H1 (cell line): ENCODE data around the gene NUP210L. TPM values are rescaled to one million over a fixed set of nuclear protein-coding genes. Genes with fewer than 3 reads are reported as not detected.
A peak's percentile ranks its signal among the peaks of the same experiment; 100 is the strongest.

Source experiments
- CTCF ChIA-PET: fragments of 300-600 bp; sonication (Branson Sonifier 250); formaldehyde crosslinking; loops from one replicate; lab custom pipeline; 2021; ENCODE audit not compliant: partially characterized antibody; lab: Charles Lee
- POLR2A ChIA-PET: fragments of 300-600 bp; sonication (Branson Sonifier 250); formaldehyde crosslinking; loops from one replicate; lab custom pipeline; 2021; ENCODE audit warnings: inconsistent platforms; ENCODE audit not compliant: partially characterized antibody; lab: Charles Lee
- DNase-seq, 2 experiments: peaks; one replicate each; pipeline versions ENCODE4 v3.0.0 to v3.0.0-alpha.2; 2010 to 2022; ENCODE audit warnings: low spot score in 2 of 2, low read depth in 1 of 2, mixed read lengths in 1 of 2
- FAIRE-seq: peaks from 2 replicates; lab custom pipeline; 2011; peaks lifted over from hg19 to GRCh38; lab: Jason Lieb, UNC
- H2AFZ ChIP-seq: 2 replicates; pipeline ENCODE4 v1.8.1; 2012; ENCODE audit warnings: low read length, inconsistent platforms
- H2AK5ac ChIP-seq: 2 replicates; pipeline ENCODE4 v1.6.1; 2013; ENCODE audit warnings: low read depth, low read length
- H2BK120ac ChIP-seq: replicated peaks from 2 replicates; pipeline ENCODE3; 2013; ENCODE audit warnings: low read depth, low read length, inconsistent platforms
- H2BK12ac ChIP-seq: 2 replicates; pipeline ENCODE4 v1.6.1; 2013; ENCODE audit warnings: low read depth, low read length
- H2BK15ac ChIP-seq: 2 replicates; pipeline ENCODE4 v1.6.1; 2013; ENCODE audit warnings: low read length
- H2BK20ac ChIP-seq: 2 replicates; pipeline ENCODE4 v1.6.1; 2013; ENCODE audit warnings: low read length
- H2BK5ac ChIP-seq: 2 replicates; pipeline ENCODE4 v1.6.1; 2013; ENCODE audit warnings: low read depth, low read length
- H3K14ac ChIP-seq: 2 replicates; pipeline ENCODE4 v1.6.1; 2013; ENCODE audit warnings: inconsistent platforms; ENCODE audit not compliant: insufficient read length
- H3K18ac ChIP-seq: 2 replicates; pipeline ENCODE4 v1.6.1; 2013; ENCODE audit warnings: low read length; ENCODE audit errors: extremely low read depth
- H3K23ac ChIP-seq: 2 replicates; pipeline ENCODE4 v1.6.1; 2013; ENCODE audit warnings: inconsistent platforms; ENCODE audit not compliant: insufficient read length
- H3K23me2 ChIP-seq: 2 replicates; pipeline ENCODE4 v1.6.1; 2013; ENCODE audit warnings: low read depth, low read length
- H3K27ac ChIP-seq: 2 replicates; pipeline ENCODE4 v1.6.1; 2011; ENCODE audit warnings: low read depth, low read length, inconsistent platforms
- H3K27me3 ChIP-seq, 4 experiments: replicated peaks in 1 of 4; 1 replicate in 1 of 4; 2 replicates in 3 of 4; pipeline versions ENCODE4 v1.6.1 to v1.8.1; 2011 to 2013; ENCODE audit warnings: low read length in 3 of 4, mild to moderate bottlenecking in 3 of 4, inconsistent platforms in 2 of 4, mixed read lengths in 2 of 4, moderate library complexity in 1 of 4; ENCODE audit not compliant: control insufficient read depth in 3 of 4, insufficient read depth in 3 of 4; ENCODE audit errors: extremely low read depth in 1 of 4
- H3K36me3 ChIP-seq, 4 experiments: 2 replicates each; pipeline versions ENCODE4 v1.6.1 to v1.8.1; 2011 to 2013; ENCODE audit warnings: mild to moderate bottlenecking in 4 of 4, low read length in 3 of 4, moderate library complexity in 2 of 4, control low read depth in 1 of 4, inconsistent platforms in 1 of 4; ENCODE audit not compliant: insufficient read depth in 4 of 4, control insufficient read depth in 2 of 4
- H3K4ac ChIP-seq: replicated peaks from 2 replicates; pipeline ENCODE3; 2013; ENCODE audit warnings: low read length, low read depth, mixed read lengths, inconsistent platforms; ENCODE audit not compliant: insufficient read length
- H3K4me1 ChIP-seq, 4 experiments: replicated peaks in 1 of 4; 1 replicate in 1 of 4; 2 replicates in 3 of 4; pipeline versions ENCODE4 v1.6.1 to v1.8.1; 2011 to 2013; ENCODE audit warnings: low read length in 3 of 4, inconsistent platforms in 2 of 4, mixed read lengths in 1 of 4; ENCODE audit not compliant: insufficient read depth in 4 of 4, control insufficient read depth in 3 of 4
- H3K4me2 ChIP-seq, 2 experiments: 2 replicates each; pipeline versions ENCODE4 v1.6.1 to v1.8.1; 2011 to 2013; ENCODE audit warnings: low read depth in 2 of 2, low read length in 2 of 2, control low read depth in 1 of 2, inconsistent platforms in 1 of 2, mild to moderate bottlenecking in 1 of 2; ENCODE audit not compliant: insufficient read depth in 1 of 2
- H3K4me3 ChIP-seq, 4 experiments: fragments of 200-600, 300-600 bp in 1 of 4; sonication (generic), shearing (Covaris generic), sonication (Bioruptor Twin) in 1 of 4; 2 replicates each; pipeline versions ENCODE4 v1.5.1 to v1.8.1; 2011 to 2016; ENCODE audit warnings: low read length in 4 of 4, low read depth in 3 of 4, control low read depth in 2 of 4, inconsistent platforms in 2 of 4, mild to moderate bottlenecking in 2 of 4, mixed read lengths in 1 of 4, moderate library complexity in 1 of 4; ENCODE audit not compliant: insufficient read depth in 2 of 4; ENCODE audit errors: extremely low read depth in 1 of 4
- H3K56ac ChIP-seq: replicated peaks from 2 replicates; pipeline ENCODE3; 2013; ENCODE audit warnings: low read depth, mild to moderate bottlenecking, mixed read lengths, low read length, inconsistent platforms; ENCODE audit not compliant: insufficient read length
- H3K79me1 ChIP-seq: 2 replicates; pipeline ENCODE4 v1.6.1; 2013; ENCODE audit warnings: low read depth, low read length, control low read depth
- H3K79me2 ChIP-seq, 2 experiments: 2 replicates each; pipeline versions ENCODE4 v1.6.1 to v1.8.1; 2012 to 2013; ENCODE audit warnings: low read length in 2 of 2, mild to moderate bottlenecking in 2 of 2, inconsistent platforms in 1 of 2; ENCODE audit not compliant: insufficient read depth in 2 of 2, control insufficient read depth in 1 of 2
- H3K9ac ChIP-seq, 4 experiments: replicated peaks in 1 of 4; 1 replicate in 1 of 4; 2 replicates in 3 of 4; pipeline versions ENCODE4 v1.6.1 to v1.8.1; 2011 to 2013; ENCODE audit warnings: low read depth in 3 of 4, low read length in 3 of 4, control low read depth in 2 of 4, mild to moderate bottlenecking in 2 of 4, moderate library complexity in 2 of 4, inconsistent platforms in 1 of 4; ENCODE audit errors: extremely low read depth in 1 of 4
- H3K9me3 ChIP-seq, 2 experiments: 2 replicates each; pipeline versions ENCODE4 v1.6.1 to v1.8.1; 2012 to 2013; ENCODE audit warnings: mild to moderate bottlenecking in 2 of 2, moderate library complexity in 2 of 2, control low read depth in 1 of 2, inconsistent platforms in 1 of 2, low read depth in 1 of 2, low read length in 1 of 2, mixed read lengths in 1 of 2; ENCODE audit not compliant: insufficient read depth in 2 of 2
- H4K20me1 ChIP-seq, 2 experiments: replicated peaks in 1 of 2; 2 replicates each; pipeline versions ENCODE3 to v1.8.1; 2011 to 2013; ENCODE audit warnings: inconsistent platforms in 2 of 2, low read length in 2 of 2, mild to moderate bottlenecking in 1 of 2; ENCODE audit not compliant: insufficient read depth in 2 of 2, control insufficient read depth in 1 of 2
- H4K5ac ChIP-seq: 2 replicates; pipeline ENCODE4 v1.6.1; 2013; ENCODE audit warnings: low read length, low read depth, mixed read lengths, inconsistent platforms; ENCODE audit not compliant: insufficient read length
- H4K8ac ChIP-seq: 2 replicates; pipeline ENCODE4 v1.8.0; 2013; ENCODE audit warnings: mild to moderate bottlenecking, moderate library complexity, low read length, inconsistent platforms; ENCODE audit not compliant: insufficient read depth; ENCODE audit errors: extremely low read depth
- H4K91ac ChIP-seq: replicated peaks from 2 replicates; pipeline ENCODE3; 2013; ENCODE audit warnings: low read length, mixed read lengths, inconsistent platforms; ENCODE audit not compliant: insufficient read length
- KDM5A ChIP-seq: fragments of 200-600 bp; IDR thresholded peaks from 2 replicates; pipeline ENCODE4 v1.7.1; 2012; ENCODE audit warnings: mild to moderate bottlenecking, low read length, inconsistent platforms, mixed read lengths
- POLR2A ChIP-seq, 2 experiments: IDR thresholded peaks; 1 replicate in 1 of 2; 2 replicates in 1 of 2; pipeline ENCODE4 v1.6.1; 2011; ENCODE audit warnings: low read depth in 2 of 2, low read length in 2 of 2, mild to moderate bottlenecking in 2 of 2; ENCODE audit errors: control extremely low read depth in 1 of 2
- POU5F1 ChIP-seq: IDR thresholded peaks from 2 replicates; pipeline ENCODE4 v1.6.1; 2011; ENCODE audit warnings: low read depth, mild to moderate bottlenecking, low read length, moderate library complexity
- RBBP5 ChIP-seq: IDR thresholded peaks from 2 replicates; pipeline ENCODE4 v1.7.1; 2012; ENCODE audit warnings: low read depth, mild to moderate bottlenecking, inconsistent platforms, low read length, moderate library complexity, borderline replicate concordance
- SAP30 ChIP-seq: fragments of 300-600 bp; sonication (generic); IDR thresholded peaks from 2 replicates; pipeline ENCODE4 v1.7.1; 2012; ENCODE audit warnings: low read length, moderate library complexity, mild to moderate bottlenecking, inconsistent platforms; ENCODE audit not compliant: insufficient read depth, insufficient replicate concordance
- SIRT6 ChIP-seq: IDR thresholded peaks from one replicate; pipeline ENCODE4 v1.7.1; 2012; ENCODE audit warnings: low read length, inconsistent platforms
- SIX5 ChIP-seq: IDR thresholded peaks from 2 replicates; pipeline ENCODE4 v1.6.1; 2011; ENCODE audit warnings: mild to moderate bottlenecking, low read depth, low read length
- WGBS, 2 experiments: shearing (Covaris generic) in 1 of 2; methylation state at CpG; one replicate each; pipeline versions ENCODE4 v1.1.6 to v1.1.7; 2013 to 2015; ENCODE audit warnings: low lambda C conversion rate in 2 of 2, mixed read lengths in 2 of 2, inconsistent platforms in 1 of 2, low coverage in 1 of 2, missing lambda C conversion rate in 1 of 2; ENCODE audit not compliant: insufficient replicate concordance in 2 of 2, insufficient coverage in 1 of 2, insufficient read length in 1 of 2; ENCODE audit errors: extremely low coverage in 1 of 2, missing lambda C conversion rate in 1 of 2; 5-methylcytosine and 5-hydroxymethylcytosine counted together
- polyA plus RNA-seq, 7 experiments: library from polyadenylated mRNA; depleted of rRNA in 3 of 7; stranded (reverse) in 5 of 7; unstranded in 2 of 7; fragments of >200 nt in 5 of 7; fragments of 200-250 nt in 2 of 7; gene quantifications; 1 replicate in 5 of 7; 2 replicates in 1 of 7; 4 replicates in 1 of 7; pipeline versions ENCODE4 v1.2.1 to v1.2.3, GENCODE V29; 2011 to 2013; ENCODE audit warnings: missing spikeins in 2 of 7, mixed read lengths in 2 of 7
- total RNA-seq: library from RNA; stranded (reverse); fragmentation: NEBNext Ultra II Directional; extraction: Animal tissue kit (Norgen Biotek cat#: 25700); gene quantifications from 2 replicates; pipeline ENCODE4 v1.2.1, GENCODE V29; 2021
- TF ChIP-seq, protein P1 (sequence below): IDR thresholded peaks from 2 replicates; pipeline ENCODE4 v1.6.1; 2012; ENCODE audit warnings: inconsistent platforms
- TF ChIP-seq, protein P2 (sequence below): IDR thresholded peaks from 2 replicates; pipeline ENCODE4 v1.6.1; 2012; ENCODE audit warnings: inconsistent platforms

Gene NUP210L
- total and polyA plus RNA-seq, 2 of the 8 experiments (the other 6 are each of a cell fraction or from before 2014, with no cell fraction given) = not detected

DNA sequence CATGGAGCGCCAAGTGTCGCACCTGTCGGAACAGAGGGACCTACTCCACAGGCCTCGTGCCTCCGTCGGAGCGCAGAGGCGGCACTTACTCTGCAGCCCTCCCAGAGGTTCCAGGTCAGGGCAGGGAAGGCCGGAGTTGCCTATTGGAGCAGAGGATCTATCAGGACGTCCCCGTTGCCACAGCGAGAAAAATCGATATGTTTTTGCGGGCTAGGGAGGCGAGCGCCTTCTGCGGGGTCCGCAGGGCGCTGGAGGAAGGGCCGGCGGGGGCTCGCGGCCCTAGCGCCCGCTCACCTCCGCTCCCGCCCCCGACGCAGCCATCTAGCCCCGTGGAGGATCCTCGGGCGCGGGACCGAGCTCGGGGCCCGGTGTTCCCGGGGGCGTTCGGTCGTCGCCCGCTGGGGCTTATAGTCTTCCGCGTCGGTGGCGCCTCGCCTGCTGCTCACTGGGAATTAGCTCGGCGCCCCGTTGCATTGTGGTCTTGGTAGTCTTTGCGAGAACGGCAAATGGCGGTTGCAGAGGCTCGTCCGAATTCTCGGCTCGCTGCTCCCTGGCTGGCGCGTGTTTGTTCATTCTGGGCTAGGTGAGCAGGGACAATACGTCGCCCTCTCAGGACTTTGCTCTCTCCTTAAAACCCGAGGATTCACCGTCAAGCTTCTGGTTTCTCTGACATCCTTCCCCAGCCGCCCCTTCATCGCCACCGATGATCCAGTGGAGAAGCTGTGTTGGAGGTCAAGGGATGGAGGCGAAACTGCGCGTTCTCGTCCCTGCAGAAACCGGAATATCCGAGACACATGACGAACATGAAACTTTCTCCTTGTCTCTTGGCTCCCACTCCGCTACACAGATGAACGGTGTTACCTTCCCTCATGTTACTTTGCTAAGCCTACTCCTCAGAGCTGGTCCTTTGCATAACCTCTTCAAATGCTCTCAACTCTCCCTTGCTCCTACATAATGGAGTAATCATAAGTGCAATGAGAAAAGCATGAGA is 177.3 kb downstream of the NUP210L start, which contains the start of gene JTB:
Gene JTB, minus strand, starts transcription at position 425 of the 991 bp plus-strand sequence. Its CDS starts 422 bp downstream, at position 3.
- Histone ChIP-seq H2BK12ac (no peak within 1 kb of the TSS), H4K5ac (peak within 1 kb of the TSS; percentile 78), H4K91ac (peak within 1 kb of the TSS; percentile 64), H2BK15ac (0 out of 2 replicates have a peak within 1 kb of the TSS, but pooled peaks have one; percentile 32), H3K4me1 (no peaks in the 10 kb centered on the region; a peak in 1 of 7 replicates), H4K8ac (peak within 1 kb of the TSS; percentile 91; the same call in 1 of the 2 replicates), H2BK5ac (peak within 1 kb of the TSS; percentile 75), H3K14ac (no peak within 1 kb of the TSS), H2BK120ac (no peak within 1 kb of the TSS), H3K4me2 (peak within 1 kb of the TSS; percentile 93 to 98), H3K9me3 (no peaks in the 10 kb centered on the region), H3K23ac (no peak within 1 kb of the TSS), H3K36me3 (peaks cover 16 to 53% (median 32%) of the 10 kb centered on the region in 4 experiments; a peak in 7 of 8 replicates), H3K4ac (peak within 1 kb of the TSS; percentile 34), H3K18ac (peak within 1 kb of the TSS; percentile 96), H2AK5ac (peak within 1 kb of the TSS; percentile 28; the same call in 1 of the 2 replicates), H3K9ac (peak within 1 kb of the TSS; percentile 73 to 86 (median 76)), H3K4me3 (peak within 1 kb of the TSS; percentile 91 to 99 (median 93)), H3K56ac (peak within 1 kb of the TSS; percentile 73), H3K23me2 (peaks cover 12% of the 10 kb centered on the region), H3K27ac (peak within 1 kb of the TSS; percentile 66), H3K27me3 (no peaks in the 10 kb centered on the region), H2BK20ac (no peak within 1 kb of the TSS), H4K20me1 (no peaks in the 10 kb centered on the region), H3K79me1 (peaks cover 6% of the 10 kb centered on the region), H2AFZ (peak within 1 kb of the TSS; percentile 85), H3K79me2 (peaks cover 0 to 16% of the 10 kb centered on the region in 2 experiments; a peak in 2 of 4 replicates)
- no peak for FAIRE-seq
- POLR2A ChIA-PET = interaction anchor here (0.6 to 15.5 kb wide), 27 partner anchors 12 to 404 kb away, joined by 3 to 276 read pairs (median 4); partner anchors contain the start of genes CREB3L4, CRTC2, DENND4B and GATAD2B
- 2% methylated on average over 72 of the region's 75 CpGs; no CpG with 5 or more reads in 1 of the 2 experiments for WGBS, 2 experiments
- peak in 1 of 2 experiments; percentile 88 for DNase-seq
- CTCF ChIA-PET = interaction anchor here (0.9 to 2.7 kb wide), 9 partner anchors 9 to 207 kb away, joined by 3 to 29 read pairs (median 7); partner anchors contain the start of genes CREB3L4, RAB13 and SLC39A1
- TF ChIP-seq SAP30 = peak; percentile 56
- TF ChIP-seq POU5F1 = no peak
- TF ChIP-seq, protein P1, sequence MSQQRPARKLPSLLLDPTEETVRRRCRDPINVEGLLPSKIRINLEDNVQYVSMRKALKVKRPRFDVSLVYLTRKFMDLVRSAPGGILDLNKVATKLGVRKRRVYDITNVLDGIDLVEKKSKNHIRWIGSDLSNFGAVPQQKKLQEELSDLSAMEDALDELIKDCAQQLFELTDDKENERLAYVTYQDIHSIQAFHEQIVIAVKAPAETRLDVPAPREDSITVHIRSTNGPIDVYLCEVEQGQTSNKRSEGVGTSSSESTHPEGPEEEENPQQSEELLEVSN = peak; percentile 75; the same call in 1 of the 2 replicates
- no peak for TF ChIP-seq SIRT6
- TF ChIP-seq, protein P2, sequence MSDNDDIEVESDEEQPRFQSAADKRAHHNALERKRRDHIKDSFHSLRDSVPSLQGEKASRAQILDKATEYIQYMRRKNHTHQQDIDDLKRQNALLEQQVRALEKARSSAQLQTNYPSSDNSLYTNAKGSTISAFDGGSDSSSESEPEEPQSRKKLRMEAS = peak; percentile 84
- peak; percentile 76 to 78 for TF ChIP-seq POLR2A (IDR thresholded peaks at IDR 0.05; ENCODE audit: control extremely low read depth in 1 of 2, low read depth in 2 of 2, low read length in 2 of 2)
- TF ChIP-seq RBBP5 = peak; percentile 84
- peak; percentile 70 for TF ChIP-seq SIX5
- TF ChIP-seq KDM5A = peak; percentile 42; the same call in 1 of the 2 replicates
